GM19468 (cell line): ENCODE measurements around the gene EHBP1.

ENCODE experiments used
- ATAC-seq: cut with Tn5 transposase; IDR thresholded peaks from one replicate; pipeline ENCODE4 v1.9.1; 2021; ENCODE audit warnings: mild to moderate bottlenecking, moderate library complexity, moderate number of reproducible peaks; ENCODE audit not compliant: unreplicated experiment; ENCODE audit errors: extremely low read depth

EHBP1 gene

GRCh38 chr2:63092401-63092800 is 386.9 kb downstream of the EHBP1 start:
- ATAC-seq = no peak

- no peak for ATAC-seq
Measured at GRCh38 chr2:63092857-63093256, 387.3 kb downstream of the EHBP1 start.

GRCh38 chr2:63093502-63093901 is 388.0 kb downstream of the EHBP1 start:
- ATAC-seq = no peak
